CD14-positive monocyte (primary cell): ENCODE results near the gene ARL17A. TPM values are rescaled to one million over a fixed set of nuclear protein-coding genes. Genes with fewer than 3 reads are reported as not detected.
"Not testable (repeated sequence)": the region's sequence is repeated elsewhere in the genome, so short reads cannot be mapped to it uniquely, and the experiment has no call there.

Experiments
- DNase-seq, 3 donors: peaks; one replicate each; pipeline ENCODE4 v3.0.0-alpha.2; 2011 to 2022
- H2AFZ ChIP-seq: 2 replicates; pipeline ENCODE4 v1.6.0; 2012; ENCODE audit warnings: mild to moderate bottlenecking, low read depth, low read length, inconsistent platforms; ENCODE audit not compliant: insufficient read depth, poor library complexity, severe bottlenecking
- H3K27ac ChIP-seq, 2 donors: 1 replicate in 1 of 2; 2 replicates in 1 of 2; pipeline ENCODE4 v1.5.1; 2012 to 2013; ENCODE audit warnings: low read length in 2 of 2, control low read depth in 1 of 2, inconsistent platforms in 1 of 2, low read depth in 1 of 2, mild to moderate bottlenecking in 1 of 2
- H3K27me3 ChIP-seq, 2 donors: one replicate each; pipeline versions ENCODE4 v1.6.0 to v1.6.1; 2011 to 2013; ENCODE audit warnings: low read length in 2 of 2; ENCODE audit not compliant: control insufficient read depth in 2 of 2, insufficient read depth in 2 of 2
- H3K36me3 ChIP-seq, 2 donors: replicated peaks in 1 of 2; 1 replicate in 1 of 2; 2 replicates in 1 of 2; pipeline versions ENCODE4 v1.5.1 to v1.6.1; 2012 to 2013; ENCODE audit warnings: low read length in 2 of 2, control low read depth in 1 of 2, inconsistent platforms in 1 of 2, mild to moderate bottlenecking in 1 of 2; ENCODE audit not compliant: insufficient read depth in 2 of 2, control insufficient read depth in 1 of 2
- H3K4me1 ChIP-seq, 2 donors: 1 replicate in 1 of 2; 2 replicates in 1 of 2; pipeline versions ENCODE4 v1.5.1 to v1.6.1; 2012 to 2013; ENCODE audit warnings: low read length in 2 of 2, control low read depth in 1 of 2, inconsistent platforms in 1 of 2, mild to moderate bottlenecking in 1 of 2, moderate library complexity in 1 of 2; ENCODE audit not compliant: insufficient read depth in 2 of 2, control insufficient read depth in 1 of 2
- H3K4me2 ChIP-seq: replicated peaks from 2 replicates; pipeline ENCODE3; 2012; ENCODE audit warnings: low read length, moderate library complexity, mild to moderate bottlenecking; ENCODE audit not compliant: poor library complexity, severe bottlenecking; ENCODE audit errors: extremely low read depth
- H3K4me3 ChIP-seq, 3 experiments: fragments of 200-600 bp in 1 of 3; sonication (generic) in 1 of 3; replicated peaks in 1 of 3; 1 replicate in 2 of 3; 2 replicates in 1 of 3; pipeline ENCODE4 v1.5.1; 2011 to 2013; ENCODE audit warnings: low read length in 3 of 3, mild to moderate bottlenecking in 3 of 3, control low read depth in 2 of 3, low read depth in 2 of 3, inconsistent platforms in 1 of 3, moderate library complexity in 1 of 3
- H3K79me2 ChIP-seq: 2 replicates; pipeline ENCODE4 v1.6.0; 2012; ENCODE audit warnings: mild to moderate bottlenecking, control low read depth, inconsistent platforms, low read length, moderate library complexity; ENCODE audit not compliant: insufficient read depth
- H3K9ac ChIP-seq: 2 replicates; pipeline ENCODE4 v1.6.0; 2017; ENCODE audit warnings: low read length, mild to moderate bottlenecking; ENCODE audit not compliant: insufficient read depth, poor library complexity, severe bottlenecking
- H3K9me3 ChIP-seq, 2 donors: replicated peaks in 1 of 2; 1 replicate in 1 of 2; 2 replicates in 1 of 2; pipeline versions ENCODE4 v1.5.1 to v1.6.1; 2012 to 2013; ENCODE audit warnings: low read length in 2 of 2, control low read depth in 1 of 2; ENCODE audit not compliant: control insufficient read depth in 1 of 2, insufficient read depth in 1 of 2
- H4K20me1 ChIP-seq: 2 replicates; pipeline ENCODE4 v1.6.0; 2012; ENCODE audit warnings: mild to moderate bottlenecking, low read length, control low read depth, moderate library complexity; ENCODE audit not compliant: insufficient read depth
- H3K27ac Mint-ChIP-seq, 7 donors: one replicate each; pipeline ENCODE4 v1.8.0; 2020; ENCODE audit warnings: mild to moderate bottlenecking in 7 of 7, mixed read lengths in 7 of 7, moderate library complexity in 6 of 7, inconsistent platforms in 2 of 7
- H3K27me3 Mint-ChIP-seq, 3 donors: one replicate each; pipeline ENCODE4 v1.8.0; 2021 to 2022; ENCODE audit warnings: low read depth in 3 of 3, mild to moderate bottlenecking in 3 of 3, mixed read lengths in 3 of 3, moderate library complexity in 3 of 3, inconsistent platforms in 1 of 3
- H3K36me3 Mint-ChIP-seq, 2 donors: one replicate each; pipeline ENCODE4 v1.8.0; 2020; ENCODE audit warnings: mixed read lengths in 2 of 2, inconsistent platforms in 1 of 2, mild to moderate bottlenecking in 1 of 2
- H3K4me1 Mint-ChIP-seq: one replicate; pipeline ENCODE4 v1.8.0; 2020; ENCODE audit warnings: mild to moderate bottlenecking, mixed read lengths
- H3K4me3 Mint-ChIP-seq, 2 donors: one replicate each; pipeline ENCODE4 v1.8.0; 2020; ENCODE audit warnings: mild to moderate bottlenecking in 2 of 2, mixed read lengths in 2 of 2, moderate library complexity in 1 of 2
- H3K9me3 Mint-ChIP-seq, 7 donors: one replicate each; pipeline ENCODE4 v1.8.0; 2020 to 2022; ENCODE audit warnings: mixed read lengths in 7 of 7, mild to moderate bottlenecking in 6 of 7, moderate library complexity in 6 of 7, inconsistent platforms in 2 of 7
- WGBS: methylation state at CpG from one replicate; pipeline ENCODE4 v1.1.5; 2013; ENCODE audit warnings: missing lambda C conversion rate; ENCODE audit not compliant: insufficient coverage; 5-methylcytosine and 5-hydroxymethylcytosine counted together
- intact Hi-C, 2 donors: fragments of 100-400 bp; cut with micrococcal nuclease; formaldehyde crosslinking; loops; one replicate each; pipeline versions ENCODE4 v1.15.0 to v1.15.1; 2023
- polyA plus RNA-seq, 3 donors: library from polyadenylated mRNA; depleted of rRNA in 1 of 3; unstranded in 2 of 3; stranded (reverse) in 1 of 3; fragments of 300-500 nt in 2 of 3; fragments of >200 nt in 1 of 3; fragmentation: Illumina TruSeq in 2 of 3; gene quantifications; 1 replicate in 2 of 3; 2 replicates in 1 of 3; pipeline ENCODE4 v1.2.3, GENCODE V29; 2012 to 2021

ARL17A gene
- polyA plus RNA-seq, 3 donors: 2.0 to 21.5 (median 2.9) TPM

GRCh38 chr17:46571796-46572195, 7.7 kb downstream of the ARL17A start:
- H3K79me2 ChIP-seq, H3K9me3 Mint-ChIP-seq, H3K4me2 ChIP-seq, H3K36me3 Mint-ChIP-seq, H3K27ac ChIP-seq, H3K4me1 ChIP-seq, intact Hi-C loops, H3K4me3 Mint-ChIP-seq, H2AFZ ChIP-seq, H3K4me3 ChIP-seq, H3K4me1 Mint-ChIP-seq, H3K9ac ChIP-seq, H3K27me3 ChIP-seq, DNase-seq, H3K27me3 Mint-ChIP-seq, H3K9me3 ChIP-seq, H4K20me1 ChIP-seq, H3K27ac Mint-ChIP-seq, H3K36me3 ChIP-seq: not testable (repeated sequence)
- WGBS: no CpG with 5 or more reads among the region's 4 CpGs

- H3K4me2 ChIP-seq, H3K27me3 Mint-ChIP-seq, H3K4me1 ChIP-seq, H3K27ac ChIP-seq, H3K27me3 ChIP-seq, H4K20me1 ChIP-seq, DNase-seq, H3K4me3 Mint-ChIP-seq, H3K79me2 ChIP-seq, intact Hi-C loops, H3K36me3 Mint-ChIP-seq, H3K36me3 ChIP-seq, H3K27ac Mint-ChIP-seq, H3K9ac ChIP-seq, H2AFZ ChIP-seq, H3K9me3 Mint-ChIP-seq, H3K4me3 ChIP-seq, H3K9me3 ChIP-seq, H3K4me1 Mint-ChIP-seq: not testable (repeated sequence)
- WGBS: no CpG with 5 or more reads among the region's 1 CpG
These were observed 12.5 kb downstream of the ARL17A start for GRCh38 chr17:46566980-46567379.

GRCh38 chr17:46566284-46566683, 13.2 kb downstream of the ARL17A start:
- H2AFZ ChIP-seq, H3K4me3 Mint-ChIP-seq, H3K36me3 ChIP-seq, H3K27ac ChIP-seq, H3K27me3 ChIP-seq, H3K9me3 ChIP-seq, H3K36me3 Mint-ChIP-seq, H3K4me1 Mint-ChIP-seq, H3K4me2 ChIP-seq, H3K27me3 Mint-ChIP-seq, H3K4me3 ChIP-seq, DNase-seq, H3K27ac Mint-ChIP-seq, intact Hi-C loops, H3K9ac ChIP-seq, H3K9me3 Mint-ChIP-seq, H3K4me1 ChIP-seq, H3K79me2 ChIP-seq, H4K20me1 ChIP-seq: not testable (repeated sequence)
- WGBS: no CpG with 5 or more reads among the region's 2 CpGs

GRCh38 chr17:46560048-46560447, 19.4 kb downstream of the ARL17A start:
- H3K9ac ChIP-seq, H3K4me1 Mint-ChIP-seq, H2AFZ ChIP-seq, H3K27ac ChIP-seq, H3K9me3 ChIP-seq, H3K36me3 Mint-ChIP-seq, H3K9me3 Mint-ChIP-seq, H3K27ac Mint-ChIP-seq, H3K4me2 ChIP-seq, H3K4me3 ChIP-seq, H3K36me3 ChIP-seq, DNase-seq, H3K79me2 ChIP-seq, H3K4me1 ChIP-seq, H3K27me3 Mint-ChIP-seq, H4K20me1 ChIP-seq, intact Hi-C loops, H3K27me3 ChIP-seq, H3K4me3 Mint-ChIP-seq: not testable (repeated sequence)
- WGBS: no CpG with 5 or more reads among the region's 3 CpGs
